Ramos (cell line): ENCODE measurements around the gene KLHL11.
"Not testable (repeated sequence)": the region's sequence is repeated elsewhere in the genome, so short reads cannot be mapped to it uniquely, and the experiment has no call there.

Experiments used
- in situ Hi-C: fragments of 300-500 bp; cut with MboI; formaldehyde crosslinking; loops from one replicate; pipeline ENCODE4 v1.14.3; 2022; ENCODE audit warnings: low sequenced_read_pairs; ENCODE audit not compliant: unreplicated experiment

KLHL11 gene

GRCh38 chr17:41837761-41838538 is 27.3 kb downstream of the KLHL11 start, which contains the start of gene KLHL10:
Gene KLHL10, plus strand, starts transcription at chr17:41837825. Its CDS starts 108 bp downstream, at chr17:41837933.
- in situ Hi-C loops: no loop called here

GRCh38 chr17:41836550-41837196 is 28.6 kb downstream of the KLHL11 start:
- in situ Hi-C loops: no loop called here

GRCh38 chr17:41835800-41836549 is 29.2 kb downstream of the KLHL11 start, which contains the start of gene NT5C3B:
Gene NT5C3B, minus strand, starts transcription at chr17:41836232. Its CDS starts 39 bp downstream, at chr17:41836193.
- in situ Hi-C loops: no loop called here

GRCh38 chr17:41835214-41835799 is 29.9 kb downstream of the KLHL11 start:
- in situ Hi-C loops: no loop called here

- in situ Hi-C loops: not testable (repeated sequence)
Measured at GRCh38 chr17:41829961-41830360, 35.3 kb downstream of the KLHL11 start.

GRCh38 chr17:41825175-41825845 is 39.9 kb downstream of the KLHL11 start:
- in situ Hi-C loops: no loop called here

GRCh38 chr17:41824086-41824485 is 41.1 kb downstream of the KLHL11 start:
- in situ Hi-C loops: no loop called here

GRCh38 chr17:41823580-41823979 is 41.6 kb downstream of the KLHL11 start:
- in situ Hi-C loops: no loop called here

- in situ Hi-C loops: no loop called here
Measured at GRCh38 chr17:41823141-41823524, 42.1 kb downstream of the KLHL11 start.

GRCh38 chr17:41822216-41823140 is 42.7 kb downstream of the KLHL11 start:
- in situ Hi-C loops: no loop called here

GRCh38 chr17:41821776-41822175 is 43.4 kb downstream of the KLHL11 start:
- in situ Hi-C loops: no loop called here

- in situ Hi-C loops: no loop called here
Measured at GRCh38 chr17:41818024-41818423, 47.2 kb downstream of the KLHL11 start.

- in situ Hi-C loops: no loop called here
Measured at GRCh38 chr17:41816637-41817320, 48.4 kb downstream of the KLHL11 start.

GRCh38 chr17:41814195-41814594 is 51.0 kb downstream of the KLHL11 start:
- in situ Hi-C loops: no loop called here

- in situ Hi-C loops: no loop called here
Measured at GRCh38 chr17:41813699-41814124, 51.5 kb downstream of the KLHL11 start.

- in situ Hi-C loops: no loop called here
Measured at GRCh38 chr17:41813152-41813680, 52.0 kb downstream of the KLHL11 start.

GRCh38 chr17:41812381-41813151 is 52.7 kb downstream of the KLHL11 start, which contains the start of gene FKBP10:
Gene FKBP10, plus strand, starts transcription at chr17:41813004. Its CDS starts 31 bp downstream, at chr17:41813035.
- in situ Hi-C loops: no loop called here
